HG02610 (cell line): ENCODE measurements around the gene MYO18A.

Source experiments
- ATAC-seq: cut with Tn5 transposase; IDR thresholded peaks from one replicate; pipeline ENCODE4 v1.9.1; 2021; ENCODE audit warnings: mild to moderate bottlenecking, moderate library complexity; ENCODE audit not compliant: unreplicated experiment

MYO18A gene

DNA sequence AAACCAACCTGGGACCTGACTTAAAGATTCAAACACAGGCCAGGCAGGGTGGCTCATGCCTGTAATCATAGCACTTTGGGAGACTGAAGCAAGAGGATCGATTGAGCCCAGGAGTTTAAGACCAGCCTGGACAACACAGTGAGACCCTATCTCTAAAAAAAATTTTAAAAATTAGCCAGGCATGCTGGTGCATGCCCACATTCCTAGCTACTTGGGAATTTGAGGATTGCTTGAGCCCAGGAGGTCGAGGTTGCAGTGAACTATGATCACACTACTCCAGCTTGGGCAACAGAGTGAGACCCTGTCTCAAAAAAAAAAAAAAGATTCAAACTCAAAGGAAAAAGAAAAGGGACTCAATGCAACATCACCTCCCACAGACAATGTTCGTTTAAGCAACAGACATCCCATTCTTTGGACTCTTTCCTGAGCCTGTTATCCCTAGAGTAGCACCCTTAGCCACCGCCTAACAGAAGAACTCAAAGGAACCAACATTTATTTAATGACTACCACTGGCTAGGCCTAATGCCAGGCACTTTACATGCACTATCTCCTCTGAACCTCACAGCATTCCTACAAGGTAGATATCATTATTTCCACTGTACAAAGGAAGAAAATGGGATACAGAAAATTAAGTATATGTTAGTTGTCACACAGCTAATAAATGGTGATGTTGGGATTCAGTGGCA is 12.7 kb downstream of the MYO18A start:
- ATAC-seq: no peak

DNA sequence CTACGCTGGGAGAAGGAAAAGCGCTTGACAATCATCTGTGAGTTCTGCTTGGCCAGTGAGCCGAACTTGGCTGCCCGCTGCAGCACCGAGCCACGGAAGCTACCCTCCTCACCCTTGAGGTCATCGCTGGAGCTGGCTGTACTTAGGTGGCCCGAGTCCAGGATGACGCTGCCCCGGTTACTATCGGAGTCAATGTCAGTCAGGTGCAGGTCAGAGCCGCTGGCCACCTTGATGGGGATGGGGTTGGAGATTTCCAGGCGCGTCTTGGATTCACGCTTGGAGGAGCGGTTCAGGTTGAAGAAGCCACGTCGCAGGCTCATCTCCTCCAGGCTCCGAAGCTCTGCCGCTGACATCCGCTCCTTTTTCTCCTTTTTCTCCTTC is 13.7 kb downstream of the MYO18A start:
- ATAC-seq: no peak

DNA sequence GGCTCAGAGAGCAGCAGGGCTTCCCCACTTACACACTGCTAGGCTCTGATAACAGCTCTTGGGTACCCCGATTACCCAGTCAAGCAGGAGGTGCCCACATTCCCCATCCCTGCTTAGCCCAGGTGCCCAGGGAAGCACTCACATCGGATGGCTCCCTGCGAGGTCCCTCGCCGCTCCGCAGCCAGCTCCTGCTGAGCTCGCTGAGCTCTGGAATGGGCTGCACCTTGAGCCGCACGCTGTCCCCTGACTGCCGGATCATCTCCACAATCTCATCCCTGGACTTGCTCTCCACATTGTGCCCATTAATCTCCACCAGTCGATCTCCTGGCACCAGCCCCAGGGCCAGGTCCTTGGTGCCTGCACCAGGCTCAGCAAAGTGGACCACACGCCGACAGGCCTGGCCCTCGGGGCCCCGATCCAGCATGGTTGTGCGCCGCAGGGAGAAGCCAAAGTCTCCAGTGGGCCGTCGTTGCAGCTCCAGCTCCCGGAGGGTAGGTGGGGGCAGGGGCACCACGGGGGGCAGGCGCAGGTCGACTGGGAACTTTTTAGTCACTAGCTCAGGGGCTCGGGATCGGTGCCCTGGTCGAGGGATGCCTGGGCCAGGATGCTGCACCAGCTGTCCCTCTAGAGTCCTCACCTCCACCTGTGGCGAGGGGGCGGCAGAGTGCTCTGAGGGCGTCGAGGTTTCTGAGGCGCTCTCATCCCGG is 14.2 kb downstream of the MYO18A start:
- ATAC-seq: no peak

DNA sequence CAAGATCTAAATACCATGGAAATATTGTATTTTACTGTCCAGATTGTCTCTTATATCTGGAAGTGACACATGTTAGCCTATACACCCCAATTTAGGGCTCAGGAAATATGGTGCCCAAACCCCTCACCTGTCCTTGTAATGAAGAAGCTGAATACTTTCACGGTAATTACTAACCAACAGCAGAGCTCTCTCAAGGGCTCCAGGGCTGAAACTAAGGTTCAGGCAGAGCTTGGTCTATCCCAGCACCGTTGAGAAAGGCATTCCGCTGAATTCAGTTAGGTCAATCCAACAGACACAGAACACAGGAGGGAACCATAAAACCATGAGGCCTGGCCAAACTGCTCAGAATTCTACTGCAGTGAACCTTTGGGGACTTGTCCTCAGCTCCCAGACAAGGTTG is 14.9 kb downstream of the MYO18A start:
- no peak for ATAC-seq

DNA sequence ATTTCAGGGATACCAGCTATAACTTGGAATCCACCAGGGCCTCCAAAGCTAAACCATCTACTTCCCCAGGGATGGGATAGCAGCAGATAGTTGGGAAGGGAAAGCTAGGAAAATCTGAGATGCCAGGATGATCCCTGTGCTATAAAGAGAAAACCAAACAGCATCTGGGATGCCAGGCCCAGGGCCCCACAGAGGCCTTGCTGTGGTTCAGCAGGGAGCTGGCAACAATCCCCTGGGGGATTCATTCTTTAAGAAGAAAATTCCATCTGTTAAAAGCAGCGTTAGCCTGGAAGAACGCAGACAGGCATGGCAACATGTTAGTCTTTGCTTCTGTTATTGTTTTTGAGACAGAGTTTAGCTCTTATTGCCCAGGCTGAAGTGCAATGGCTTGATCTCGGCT is 16.6 kb downstream of the MYO18A start:
- ATAC-seq: no peak

DNA sequence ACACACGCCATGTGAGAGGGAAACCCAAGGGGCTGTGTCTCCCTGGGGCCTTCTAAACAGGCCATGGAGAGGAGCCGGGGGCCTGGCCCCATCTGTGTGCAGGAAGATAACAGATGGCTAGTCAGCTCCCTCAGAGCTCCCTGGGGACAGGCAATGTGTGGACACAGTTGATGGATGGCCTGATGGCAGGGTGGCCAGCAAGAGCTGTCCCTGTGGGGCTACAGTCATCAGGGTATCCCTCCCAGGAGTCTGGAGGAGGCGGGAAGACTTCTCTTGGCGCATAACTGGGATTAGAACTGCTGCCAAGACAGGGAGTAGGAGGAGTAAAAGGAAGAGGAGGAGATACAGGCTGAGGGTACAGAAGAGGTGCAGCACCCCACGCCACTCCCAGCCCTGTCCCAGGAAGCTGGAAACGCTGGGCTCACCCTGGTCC is 17.3 kb downstream of the MYO18A start:
- no peak for ATAC-seq

DNA sequence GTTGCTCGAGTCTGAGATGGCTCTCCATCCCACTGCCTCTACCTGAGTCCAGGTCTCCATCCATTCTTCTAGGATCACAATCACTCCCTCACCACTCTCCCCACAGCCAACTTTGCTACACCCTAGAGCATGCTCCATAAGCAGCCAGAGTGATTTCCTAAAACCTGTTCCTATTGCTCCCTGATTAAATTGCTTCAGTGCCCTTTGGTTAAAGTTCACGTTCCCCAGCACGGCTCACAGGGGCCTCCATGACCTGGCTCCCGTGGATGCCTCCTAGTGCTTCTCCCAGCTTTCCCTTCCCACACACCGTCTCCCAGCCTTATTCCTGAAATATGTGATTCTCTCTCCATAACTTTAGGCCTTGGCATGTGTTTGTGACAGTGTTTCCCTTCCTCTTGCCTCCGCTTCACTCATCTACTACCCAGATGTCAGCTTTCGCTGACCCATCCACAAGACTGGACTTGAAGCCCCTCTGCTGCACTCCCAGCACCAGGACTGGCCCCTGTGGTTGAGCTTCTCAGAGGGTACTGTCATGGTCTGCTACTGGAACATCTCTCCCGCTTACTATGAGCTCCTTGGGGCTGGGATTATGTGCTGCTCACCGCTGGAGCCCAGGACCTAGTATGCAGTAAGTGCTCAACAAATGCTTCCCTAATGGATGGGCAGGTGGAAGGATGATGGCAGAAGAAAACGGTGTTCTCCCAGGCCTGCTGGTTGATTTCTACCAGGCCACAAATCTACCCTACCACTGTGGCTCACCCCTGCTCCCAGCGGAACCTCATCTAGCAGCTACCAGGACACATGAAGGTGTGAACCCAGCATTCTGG is 17.9 kb downstream of the MYO18A start:
- ATAC-seq: no peak

DNA sequence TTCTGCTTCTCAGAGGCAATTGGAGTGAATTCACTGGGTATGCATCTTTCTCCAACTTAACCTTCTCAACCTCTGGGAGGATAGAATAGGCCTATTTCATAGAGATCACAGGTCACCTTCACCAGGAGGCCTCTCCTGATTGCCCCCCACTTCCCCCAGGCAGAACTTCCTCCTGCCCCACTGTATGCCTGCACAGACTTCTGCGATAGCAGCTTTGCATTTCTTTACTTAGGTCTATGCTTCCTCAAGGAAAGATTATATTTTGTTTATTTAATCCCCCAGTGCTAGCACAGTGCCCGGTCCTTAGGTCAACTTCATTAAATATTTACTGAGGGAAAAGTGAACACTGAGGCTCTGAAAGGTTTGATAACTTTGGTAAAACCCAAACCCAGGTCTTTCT is 19.9 kb downstream of the MYO18A start:
- ATAC-seq: no peak

DNA sequence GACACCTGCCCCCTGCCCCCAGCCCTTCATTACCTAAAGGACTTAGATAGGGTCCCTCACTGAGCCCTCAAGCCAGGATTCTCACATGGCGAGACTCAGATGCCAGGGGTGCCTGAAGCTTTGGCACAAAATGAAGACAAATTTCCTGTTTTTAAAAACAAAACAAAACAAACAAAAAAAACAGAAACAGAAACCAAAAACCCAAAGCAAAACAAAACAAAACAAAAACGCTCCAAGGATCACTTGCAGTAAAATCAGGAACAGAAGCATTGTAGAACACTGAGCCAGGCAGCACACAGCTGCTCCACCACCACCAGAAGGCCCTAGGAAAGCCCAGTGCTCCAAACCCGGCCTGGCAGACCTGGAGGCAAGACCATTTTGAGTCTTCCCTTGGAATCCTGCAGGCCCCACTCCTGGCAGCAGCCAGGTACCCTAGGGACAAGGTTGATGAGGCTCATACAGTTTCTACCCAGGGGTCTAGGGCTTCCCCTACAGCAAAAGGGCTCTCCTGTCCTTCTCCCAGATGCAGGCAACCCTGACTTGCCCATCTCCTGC is 20.8 kb downstream of the MYO18A start:
- no peak for ATAC-seq

DNA sequence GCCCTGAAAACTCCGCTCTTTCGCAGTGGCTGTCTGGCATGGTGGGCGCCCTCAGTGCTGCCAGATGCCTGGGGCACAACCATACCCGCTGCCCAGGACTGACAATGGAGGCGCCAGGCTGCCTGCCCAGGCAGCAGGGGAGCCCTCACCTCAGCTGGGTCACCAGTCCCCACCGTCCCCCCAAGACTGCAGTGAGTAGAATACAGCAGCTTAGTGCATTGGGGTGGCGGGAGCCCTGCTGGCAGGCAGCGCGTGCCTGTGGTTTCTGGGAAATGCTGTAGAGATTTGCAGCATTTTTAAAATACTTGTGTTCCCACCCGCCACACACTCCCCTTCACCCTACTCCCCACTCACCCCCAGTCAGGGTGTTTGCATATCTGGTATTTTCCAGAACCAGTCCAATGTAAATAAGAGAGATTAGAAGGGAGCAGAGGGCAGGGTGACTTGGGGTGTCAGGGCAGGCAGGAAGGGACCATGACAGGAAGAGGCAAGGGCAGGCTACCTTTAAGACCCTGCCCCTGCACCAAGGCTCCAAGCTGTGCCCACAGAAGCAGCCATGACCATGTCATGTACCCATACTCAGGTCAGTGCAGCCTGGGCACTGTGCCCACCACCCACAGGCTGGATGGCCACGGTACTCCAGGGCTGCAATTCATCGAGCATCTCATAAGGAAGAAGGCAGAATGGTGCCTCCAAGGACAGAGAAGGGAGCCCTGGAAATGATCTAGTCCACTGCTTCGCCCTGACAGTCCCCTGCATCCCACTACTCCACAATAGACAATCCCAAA is 21.5 kb downstream of the MYO18A start:
- ATAC-seq: no peak

DNA sequence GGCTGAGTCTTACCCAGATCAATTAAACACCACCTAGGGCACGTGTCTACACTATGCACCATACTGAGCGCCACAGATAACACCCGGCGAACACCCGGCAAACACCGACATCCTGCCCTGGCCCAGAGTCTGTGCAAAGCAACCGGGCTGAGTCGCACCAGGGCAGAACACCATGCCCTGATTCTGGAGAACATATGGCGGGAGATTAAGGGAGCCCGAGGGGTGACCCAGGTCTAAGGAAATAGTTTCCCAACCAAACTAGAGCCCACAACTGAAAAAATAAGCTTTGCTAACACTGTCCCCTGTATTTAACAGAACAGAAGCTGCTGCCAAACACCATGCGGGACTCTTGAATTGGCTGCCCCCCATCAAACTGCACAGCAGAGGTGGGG is 22.1 kb downstream of the MYO18A start:
- ATAC-seq: no peak

DNA sequence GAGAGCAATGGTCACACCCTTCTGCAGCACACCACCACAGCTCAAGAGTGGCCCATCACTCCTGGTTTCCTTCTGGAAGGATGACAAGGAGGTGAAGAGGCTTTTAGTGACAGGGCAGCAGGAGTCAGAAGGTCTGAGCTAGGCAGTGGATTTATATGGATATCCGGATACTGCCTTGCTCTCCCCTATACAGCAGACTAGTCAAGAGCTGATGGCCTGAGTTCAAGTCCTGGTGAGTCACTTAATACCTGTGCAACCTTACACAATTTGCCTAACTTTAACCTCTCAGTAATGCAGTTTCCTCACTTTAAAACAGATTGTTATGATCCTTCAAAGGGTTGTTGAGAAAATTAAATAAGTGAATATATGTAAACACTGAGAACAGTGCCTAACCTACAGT is 22.9 kb downstream of the MYO18A start:
- ATAC-seq: no peak

DNA sequence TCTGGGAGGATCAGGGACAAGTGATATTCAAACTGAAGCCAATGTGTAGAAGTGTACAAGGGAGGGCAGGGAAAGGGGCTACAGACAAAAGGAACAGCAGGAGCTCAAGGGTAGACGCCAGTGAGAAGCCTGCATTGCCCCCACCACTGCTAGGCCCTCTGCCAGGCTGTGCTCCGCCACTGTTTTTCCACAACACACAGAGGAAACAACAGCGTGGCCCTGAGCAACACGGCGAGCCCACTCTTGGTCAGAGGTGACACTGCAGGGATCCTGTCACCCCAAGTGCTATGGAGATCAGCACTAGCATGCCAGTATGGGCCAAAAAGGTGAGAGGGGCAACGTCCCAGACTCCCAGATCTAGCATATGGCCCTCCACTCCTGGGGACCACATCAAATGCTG is 23.4 kb downstream of the MYO18A start:
- ATAC-seq: no peak

DNA sequence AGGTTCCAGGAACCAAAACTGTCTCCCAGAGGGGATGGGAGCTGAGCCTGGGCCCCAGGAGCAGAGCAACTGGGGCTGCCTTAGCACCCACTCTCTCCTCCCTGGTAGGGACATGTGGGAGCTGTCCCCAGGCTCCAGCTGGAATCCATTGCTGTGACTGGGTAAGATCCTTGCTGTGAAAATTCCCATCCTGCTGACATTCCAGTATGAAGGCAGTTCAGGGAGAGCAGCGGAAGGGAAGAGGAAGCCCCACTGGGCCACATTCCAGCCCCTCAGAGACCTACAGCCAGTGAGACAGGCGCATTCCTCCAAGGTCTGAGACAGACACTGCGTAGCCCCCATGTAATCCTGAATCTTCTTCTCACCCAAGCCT is 24.2 kb downstream of the MYO18A start:
- ATAC-seq: no peak

DNA sequence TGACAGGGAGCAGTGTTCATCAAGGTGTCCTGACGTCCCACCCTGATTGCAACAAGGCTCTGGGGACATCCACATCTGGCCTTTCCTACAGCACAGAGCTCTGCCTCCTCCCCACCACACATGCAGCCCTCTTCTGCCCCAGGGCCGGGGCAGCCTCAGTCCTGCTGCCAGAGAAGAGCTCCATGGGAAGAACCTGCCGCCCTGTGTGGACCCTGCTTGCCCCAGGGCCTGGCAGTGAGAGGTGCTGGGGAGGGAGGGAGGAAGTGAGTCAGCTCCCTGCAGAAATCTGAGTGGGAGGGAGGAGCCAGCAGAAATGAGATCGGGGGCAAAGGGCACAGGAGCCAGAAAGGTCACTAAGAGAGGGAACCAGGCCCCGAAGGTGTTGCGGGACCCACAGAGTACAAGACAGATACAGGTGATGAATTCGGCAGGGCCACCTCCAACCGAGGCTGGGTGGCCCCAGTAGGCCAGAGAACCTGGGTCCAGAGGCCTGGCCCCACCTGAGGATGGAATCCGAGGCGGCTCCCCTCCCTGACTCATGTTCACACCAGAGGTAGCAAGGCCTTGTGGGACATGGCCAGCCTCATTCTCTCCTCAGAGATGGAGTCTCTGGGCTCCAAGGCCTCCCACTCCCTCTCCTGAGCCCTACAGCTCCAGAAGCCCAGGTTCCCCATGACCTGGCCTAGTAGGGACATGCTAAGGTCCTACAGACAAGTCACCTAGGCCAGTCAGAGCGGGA is 24.8 kb downstream of the MYO18A start:
- ATAC-seq: no peak

DNA sequence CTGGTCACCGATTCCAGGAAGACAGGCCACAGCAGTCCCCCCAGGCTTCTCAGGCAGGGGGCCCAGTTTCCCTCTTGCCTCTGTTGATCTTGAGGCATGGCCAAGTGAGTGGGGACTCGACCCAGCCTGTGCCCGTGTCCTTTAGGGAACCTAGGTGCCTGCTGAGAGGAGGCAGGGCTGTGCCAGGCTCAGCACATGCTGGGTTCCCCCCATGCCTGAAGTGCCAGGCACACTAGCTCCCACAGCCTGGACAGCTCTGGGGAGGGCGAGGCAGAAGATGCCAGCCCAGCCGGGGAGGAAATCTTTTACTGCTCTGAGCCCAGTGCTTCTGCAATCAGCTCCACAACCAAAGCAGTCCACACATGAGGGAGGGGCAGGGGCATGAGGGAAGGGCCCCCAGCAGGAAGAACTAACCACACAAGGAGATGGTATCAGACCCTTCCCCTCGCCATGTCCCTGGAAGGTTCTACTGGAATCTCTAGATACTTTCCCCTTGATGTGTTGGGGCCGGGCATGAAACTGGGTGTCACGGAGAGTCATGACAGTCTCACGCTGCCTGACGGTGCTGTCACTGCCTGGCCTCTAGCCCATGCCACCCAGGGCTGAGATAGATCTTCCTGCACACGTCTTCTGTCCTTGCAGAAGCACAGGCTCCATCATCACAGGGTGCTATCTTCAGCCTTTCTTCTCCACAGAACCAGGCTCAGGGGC is 25.5 kb downstream of the MYO18A start:
- ATAC-seq: no peak

DNA sequence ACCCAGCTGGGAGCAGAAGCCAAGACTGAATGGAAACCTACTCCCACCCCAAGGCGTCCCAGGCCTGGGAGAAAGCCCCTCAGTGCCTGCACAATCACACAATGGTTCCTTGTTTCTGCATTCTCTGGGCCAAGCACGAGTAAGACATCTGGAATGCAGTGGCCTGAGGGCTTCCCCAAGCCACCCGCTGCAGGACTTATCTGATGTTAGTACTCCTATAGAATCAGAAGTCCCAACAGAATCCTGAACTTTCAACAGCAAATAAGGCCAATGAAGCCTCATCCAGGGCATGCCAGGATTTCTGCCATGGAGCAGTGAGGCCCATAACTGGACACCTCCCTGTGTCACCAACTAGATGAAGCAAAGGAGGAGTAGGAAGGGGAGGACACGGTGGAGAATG is 28.6 kb downstream of the MYO18A start:
- ATAC-seq: no peak

DNA sequence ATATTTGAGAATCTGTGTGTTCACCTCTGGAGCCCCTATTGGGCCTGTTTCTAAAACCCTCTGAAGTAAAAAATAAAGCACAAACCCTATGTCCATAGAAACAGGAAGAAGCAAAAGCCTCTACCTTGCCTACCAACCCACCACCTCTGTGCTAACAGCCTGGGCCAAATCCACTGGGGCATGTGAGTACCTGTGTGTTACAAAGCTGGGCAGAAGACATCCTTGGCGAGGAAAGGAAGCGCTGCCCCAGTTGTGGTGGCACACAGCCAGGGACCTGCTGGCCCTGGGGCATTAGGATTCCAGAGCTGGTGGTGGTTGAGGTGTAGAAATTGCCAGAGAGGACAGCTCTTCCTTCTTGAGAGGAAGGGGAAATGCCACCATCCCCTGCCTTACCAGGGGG is 30.0 kb downstream of the MYO18A start:
- no peak for ATAC-seq

DNA sequence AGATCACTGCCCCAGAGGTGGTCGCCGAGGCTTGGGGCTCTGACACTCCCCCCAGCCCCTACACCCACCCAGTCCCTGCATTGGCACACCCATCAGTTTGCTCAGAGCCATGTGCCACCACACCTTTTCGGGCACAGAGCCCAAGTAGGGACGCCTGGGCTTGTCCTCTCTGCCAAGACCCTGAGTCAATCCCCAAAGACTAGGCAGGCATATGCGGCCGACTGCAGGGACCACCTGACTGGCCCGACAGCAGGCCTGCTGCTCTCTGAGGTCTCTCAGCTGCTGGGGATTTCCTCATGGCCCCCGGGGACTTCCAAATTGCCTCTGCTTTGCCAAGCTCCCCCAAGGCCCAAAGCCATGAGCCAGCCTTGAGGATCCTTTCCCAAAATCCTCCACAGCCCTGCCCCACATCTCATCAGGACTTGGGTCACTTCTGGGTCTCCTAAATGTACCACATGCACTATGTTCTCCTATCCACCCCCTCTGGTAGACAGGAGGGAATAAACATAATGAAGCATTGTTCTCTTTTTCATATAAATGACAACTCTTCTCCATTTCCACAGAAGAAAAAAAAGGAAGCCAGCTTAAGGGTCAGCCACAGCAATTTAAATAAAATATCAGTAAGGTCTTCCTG is 30.6 kb downstream of the MYO18A start:
- ATAC-seq: no peak
